Femur (tissue), 1 donor: ENCODE data around the gene BMP6.
A peak's percentile ranks its signal among the peaks of the same experiment; 100 is the strongest.

ENCODE experiments used
- DNase-seq: peaks from one replicate; pipeline ENCODE4 v3.0.0-alpha.2; 2017

BMP6 gene

GRCh38 chr6:7750197-7750596 lies 24.3 kb downstream of the BMP6 start:
- no peak for DNase-seq

- peak; percentile 54 for DNase-seq
Measured at GRCh38 chr6:7758456-7758855, 32.6 kb downstream of the BMP6 start.

- no peak for DNase-seq
Measured at GRCh38 chr6:7759320-7759719, 33.4 kb downstream of the BMP6 start.

GRCh38 chr6:7761051-7761450 lies 35.2 kb downstream of the BMP6 start:
- no peak for DNase-seq

- no peak for DNase-seq
Measured at GRCh38 chr6:7762760-7763159, 36.9 kb downstream of the BMP6 start.

- DNase-seq = peak; percentile 36
Measured at GRCh38 chr6:7763881-7764280, 38.0 kb downstream of the BMP6 start.

GRCh38 chr6:7765575-7766325 lies 39.9 kb downstream of the BMP6 start:
- no peak for DNase-seq

- DNase-seq = no peak
Measured at GRCh38 chr6:7769702-7770101, 43.8 kb downstream of the BMP6 start.

- no peak for DNase-seq
Measured at GRCh38 chr6:7770111-7770510, 44.2 kb downstream of the BMP6 start.

- no peak for DNase-seq
Measured at GRCh38 chr6:7770601-7771000, 44.7 kb downstream of the BMP6 start.

GRCh38 chr6:7773322-7773721 lies 47.4 kb downstream of the BMP6 start:
- DNase-seq = no peak

GRCh38 chr6:7773914-7774313 lies 48.0 kb downstream of the BMP6 start:
- DNase-seq = no peak

GRCh38 chr6:7776509-7776908 lies 50.6 kb downstream of the BMP6 start:
- no peak for DNase-seq

- no peak for DNase-seq
Measured at GRCh38 chr6:7777074-7777473, 51.2 kb downstream of the BMP6 start.

GRCh38 chr6:7781240-7781639 lies 55.3 kb downstream of the BMP6 start:
- DNase-seq = no peak

GRCh38 chr6:7784248-7784647 lies 58.3 kb downstream of the BMP6 start:
- DNase-seq = no peak

GRCh38 chr6:7784706-7785105 lies 58.8 kb downstream of the BMP6 start:
- no peak for DNase-seq

- DNase-seq = no peak
Measured at GRCh38 chr6:7785243-7786035, 59.5 kb downstream of the BMP6 start.

GRCh38 chr6:7786214-7786661 lies 60.3 kb downstream of the BMP6 start:
- DNase-seq = peak; percentile 58

- peak; percentile 73 for DNase-seq
Measured at GRCh38 chr6:7787137-7787608, 61.3 kb downstream of the BMP6 start.

- DNase-seq = no peak
Measured at GRCh38 chr6:7787731-7788130, 61.8 kb downstream of the BMP6 start.

- no peak for DNase-seq
Measured at GRCh38 chr6:7794509-7794908, 68.6 kb downstream of the BMP6 start.

GRCh38 chr6:7797386-7797785 lies 71.5 kb downstream of the BMP6 start:
- DNase-seq = no peak

- DNase-seq = no peak
Measured at GRCh38 chr6:7798751-7799150, 72.9 kb downstream of the BMP6 start.
